K562 (cell line): ENCODE data around the gene BGLAP. TPM values are rescaled to one million over a fixed set of nuclear protein-coding genes. Genes with fewer than 3 reads are reported as not detected.
A peak's percentile ranks its signal among the peaks of the same experiment; 100 is the strongest.

Experiments used
- ATAC-seq: fragments of 200-7000 bp; cut with Tn5 transposase; 3 replicates; pipeline ENCODE4 v1.9.1; 2020; ENCODE audit warnings: moderate library complexity
- BruUV-seq: library from RNA; stranded (reverse); fragments of 400-500 nt; replicated peaks from 2 replicates; lab custom pipeline; 2021; lab: Mats Ljungman, UMichigan
- CTCF ChIA-PET: fragments of 300-600 bp; formaldehyde crosslinking; extraction: SDS; loops from one replicate; lab custom pipeline; 2021; ENCODE audit warnings: low intra/inter-chr PET ratio; lab: Yijun Ruan, JAX
- POLR2A ChIA-PET: fragments of 300-600, 350-650 bp; sonication (Branson Sonifier 250); formaldehyde crosslinking; extraction: SDS; loops from one replicate; lab custom pipeline; 2021; ENCODE audit warnings: antibody characterized with exemption, inconsistent platforms; lab: Yijun Ruan, JAX
- DNase-seq, 4 experiments: peaks; one replicate each; pipeline versions ENCODE4 v3.0.0 to v3.0.0-alpha.2; 2011 to 2018; ENCODE audit warnings: low spot score in 3 of 4, mixed read lengths in 3 of 4; ENCODE audit errors: extremely low read depth in 1 of 4
- FAIRE-seq: peaks from 2 replicates; lab custom pipeline; 2011; peaks lifted over from hg19 to GRCh38; lab: Jason Lieb, UNC
- H2AFZ ChIP-seq: 2 replicates; pipeline ENCODE4 v1.6.0; 2011; ENCODE audit warnings: low read depth, low read length, control low read depth, inconsistent platforms
- H3K27ac ChIP-seq: fragments of 200-600 bp; 3 replicates; pipeline ENCODE4 v1.8.0; 2011; ENCODE audit warnings: low read depth, mild to moderate bottlenecking, control low read depth, inconsistent platforms, low read length, moderate library complexity, mixed read lengths; ENCODE audit errors: extremely low read depth
- H3K27me3 ChIP-seq, 2 experiments: fragments of 300-600 bp in 1 of 2; 2 replicates in 1 of 2; 3 replicates in 1 of 2; pipeline versions ENCODE4 v1.6.0 to v1.8.0; 2011; ENCODE audit warnings: inconsistent platforms in 2 of 2, low read length in 2 of 2, mild to moderate bottlenecking in 1 of 2, mixed read lengths in 1 of 2, moderate library complexity in 1 of 2; ENCODE audit not compliant: control insufficient read depth in 2 of 2, insufficient read depth in 2 of 2
- H3K36me3 ChIP-seq: fragments of 300-600 bp; 3 replicates; pipeline ENCODE4 v1.8.0; 2011; ENCODE audit warnings: mild to moderate bottlenecking, low read length, inconsistent platforms; ENCODE audit not compliant: control insufficient read depth, insufficient read depth
- H3K4me1 ChIP-seq, 2 experiments: fragments of 200-600 bp in 1 of 2; replicated peaks in 1 of 2; 2 replicates in 1 of 2; 3 replicates in 1 of 2; pipeline versions ENCODE4 v1.5.1 to v1.8.0; 2011; ENCODE audit warnings: inconsistent platforms in 2 of 2, low read length in 2 of 2, mild to moderate bottlenecking in 1 of 2, mixed read lengths in 1 of 2, moderate library complexity in 1 of 2; ENCODE audit not compliant: control insufficient read depth in 2 of 2, insufficient read depth in 2 of 2
- H3K4me2 ChIP-seq: 2 replicates; pipeline ENCODE4 v1.6.1; 2011; ENCODE audit warnings: low read length, control low read depth, inconsistent platforms, mixed read lengths; ENCODE audit not compliant: insufficient read depth
- H3K4me3 ChIP-seq: fragments of 200-600 bp; sonication (generic), shearing (Covaris generic); 2 replicates; pipeline ENCODE4 v1.5.1; 2016; ENCODE audit warnings: control low read depth, inconsistent platforms
- H3K79me2 ChIP-seq: fragments of 200-600 bp; 3 replicates; pipeline ENCODE4 v1.8.0; 2011; ENCODE audit warnings: low read length, inconsistent platforms; ENCODE audit not compliant: control insufficient read depth, insufficient read depth
- H3K9ac ChIP-seq, 2 experiments: 2 replicates each; pipeline versions ENCODE4 v1.6.0 to v1.6.1; 2011; ENCODE audit warnings: low read depth in 2 of 2, low read length in 2 of 2, control low read depth in 1 of 2, inconsistent platforms in 1 of 2, mild to moderate bottlenecking in 1 of 2, mixed read lengths in 1 of 2; ENCODE audit not compliant: insufficient read depth in 1 of 2
- H3K9me1 ChIP-seq: one replicate; pipeline ENCODE4 v1.6.0; 2011; ENCODE audit warnings: inconsistent platforms, mild to moderate bottlenecking, low read length, moderate library complexity; ENCODE audit not compliant: control insufficient read depth, insufficient read depth
- H3K9me3 ChIP-seq: replicated peaks from 2 replicates; pipeline ENCODE4 v1.5.1; 2011; ENCODE audit warnings: low read depth, low read length, inconsistent platforms; ENCODE audit not compliant: control insufficient read depth, insufficient read depth
- H4K20me1 ChIP-seq: replicated peaks from 2 replicates; pipeline ENCODE4 v1.6.1; 2011; ENCODE audit warnings: low read length, inconsistent platforms, mixed read lengths; ENCODE audit not compliant: control insufficient read depth, insufficient read depth
- PML ChIP-seq: IDR thresholded peaks from 2 replicates; pipeline ENCODE4 v1.6.1; 2012; ENCODE audit warnings: low read length, inconsistent platforms
- ZNF239 ChIP-seq: fragments of 250-450 bp; sonication (Bioruptor Pico); IDR thresholded peaks from 2 replicates; pipeline ENCODE4 v1.4.0; 2020; ENCODE audit warnings: mild to moderate bottlenecking
- WGBS: fragments of 100-300 bp; shearing (Covaris generic); methylation state at CpG from one replicate; pipeline ENCODE4 v1.1.6; 2016; ENCODE audit warnings: low coverage, mixed read lengths; ENCODE audit not compliant: insufficient coverage; ENCODE audit errors: missing lambda C conversion rate; 5-methylcytosine and 5-hydroxymethylcytosine counted together
- in situ Hi-C: fragments of 300-500 bp; cut with MboI; formaldehyde crosslinking; loops from 4 replicates; pipeline ENCODE4 v1.15.0; 2018; ENCODE audit warnings: inconsistent platforms, mixed read lengths
- intact Hi-C: fragments of 100-400 bp; cut with micrococcal nuclease; formaldehyde crosslinking; loops from 2 replicates; pipeline ENCODE4 v1.14.2; 2022
- polyA plus RNA-seq, 8 experiments: library from polyadenylated mRNA; depleted of rRNA in 4 of 8; stranded (reverse) in 5 of 8; unstranded in 3 of 8; fragments of >200 nt; fragmentation: Nextera tagmentation in 2 of 8; fragmentation: Illumina TruSeq in 1 of 8; extraction: Ambion mirVana in 2 of 8; extraction: Trizol in 1 of 8; gene quantifications; 2 replicates each; pipeline versions ENCODE4 v1.2.1 to v1.2.3, GENCODE V29; 2011 to 2014; ENCODE audit warnings: inconsistent platforms in 1 of 8, missing spikeins in 1 of 8
- total RNA-seq, 7 experiments: library from RNA; depleted of rRNA in 6 of 7; stranded (reverse); fragments of >200 nt in 6 of 7; fragmentation: Illumina TruSeq in 2 of 7; extraction: Trizol in 2 of 7; gene quantifications; 2 replicates each; pipeline versions ENCODE4 v1.2.1 to v1.2.3, GENCODE V29; 2011 to 2021; ENCODE audit warnings: low replicate concordance in 1 of 7
- TF ChIP-seq, protein P1 (sequence below): fragments of 200-400 bp; formaldehyde crosslinking; IDR thresholded peaks from 2 replicates; pipeline ENCODE4 v1.6.1; 2017; ENCODE audit warnings: mild to moderate bottlenecking, low read depth, low read length, moderate library complexity

Gene BGLAP
- total and polyA plus RNA-seq, 9 of the 15 experiments (the other 6 are each of a cell fraction or from before 2014, with no cell fraction given) = 0.15 to 1.4 (median 0.28) TPM; not detected in 3

DNA sequence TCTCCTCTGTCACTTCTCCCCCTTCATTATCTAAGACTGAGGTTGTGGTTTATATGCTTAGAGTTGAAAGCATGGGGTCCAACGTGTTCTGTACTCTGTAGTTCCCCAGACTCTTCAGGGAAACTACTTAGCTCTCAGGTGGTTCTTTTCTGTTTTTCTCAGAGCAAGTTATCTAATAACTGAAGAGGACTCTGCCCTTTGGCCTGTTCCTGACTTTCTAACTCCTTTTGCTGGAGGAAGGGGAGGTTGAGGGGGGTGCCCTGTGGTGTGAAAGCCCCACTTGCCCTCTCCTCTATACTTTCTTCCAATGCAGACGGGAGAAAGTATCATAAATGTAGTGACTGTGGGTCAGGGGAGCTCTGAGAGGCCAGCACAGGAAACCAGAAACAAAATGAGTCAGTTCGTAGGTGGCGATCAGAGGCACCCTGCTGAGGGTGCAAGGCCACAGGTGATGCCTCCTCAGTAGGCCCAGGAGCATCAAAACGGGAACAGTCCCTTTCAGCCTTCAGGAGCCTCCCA is 43.1 kb upstream of the BGLAP start:
- no peak overlapping the region for H3K4me2 ChIP-seq
- no peak overlapping the region for H2AFZ ChIP-seq
- FAIRE-seq (no peak), DNase-seq (peak in 1 of 4 experiments; percentile 4), ATAC-seq (no peak)
- POLR2A ChIA-PET = interaction anchor here (0.9 to 9.2 kb wide), 3 partner anchors 12 to 44 kb away, joined by 3 to 62 read pairs (median 21); partner anchors contain the start of gene PMF1
- H3K4me1 ChIP-seq = peaks cover 5 to 6% of the 10 kb centered on the region in 2 experiments; a peak in 4 of 5 replicates
- no TSS peak for BruUV-seq
- H3K9me1 ChIP-seq = no peaks in the 10 kb centered on the region
- peaks cover 58% of the 10 kb centered on the region for H3K36me3 ChIP-seq
- H3K9ac ChIP-seq = no peak overlapping the region
- H3K27me3 ChIP-seq = no peaks in the 10 kb centered on the region
- no peak overlapping the region for H3K4me3 ChIP-seq
- in situ Hi-C loops = no loop called here
- peaks cover 4% of the 10 kb centered on the region; the same call in 1 of the 2 replicates for H4K20me1 ChIP-seq
- TF ChIP-seq, protein P1, sequence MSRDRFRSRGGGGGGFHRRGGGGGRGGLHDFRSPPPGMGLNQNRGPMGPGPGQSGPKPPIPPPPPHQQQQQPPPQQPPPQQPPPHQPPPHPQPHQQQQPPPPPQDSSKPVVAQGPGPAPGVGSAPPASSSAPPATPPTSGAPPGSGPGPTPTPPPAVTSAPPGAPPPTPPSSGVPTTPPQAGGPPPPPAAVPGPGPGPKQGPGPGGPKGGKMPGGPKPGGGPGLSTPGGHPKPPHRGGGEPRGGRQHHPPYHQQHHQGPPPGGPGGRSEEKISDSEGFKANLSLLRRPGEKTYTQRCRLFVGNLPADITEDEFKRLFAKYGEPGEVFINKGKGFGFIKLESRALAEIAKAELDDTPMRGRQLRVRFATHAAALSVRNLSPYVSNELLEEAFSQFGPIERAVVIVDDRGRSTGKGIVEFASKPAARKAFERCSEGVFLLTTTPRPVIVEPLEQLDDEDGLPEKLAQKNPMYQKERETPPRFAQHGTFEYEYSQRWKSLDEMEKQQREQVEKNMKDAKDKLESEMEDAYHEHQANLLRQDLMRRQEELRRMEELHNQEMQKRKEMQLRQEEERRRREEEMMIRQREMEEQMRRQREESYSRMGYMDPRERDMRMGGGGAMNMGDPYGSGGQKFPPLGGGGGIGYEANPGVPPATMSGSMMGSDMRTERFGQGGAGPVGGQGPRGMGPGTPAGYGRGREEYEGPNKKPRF = no peak
- TF ChIP-seq PML (no peak), ZNF239 (CRISPR knock-in tag) (no peak)
- TF ChIP-seq, all 486 proteins: peak for 0
- CTCF ChIA-PET = no interaction called here
- intact Hi-C loops = no loop called here
- Histone ChIP-seq H3K79me2 (peaks cover 49% of the 10 kb centered on the region), H3K9me3 (no peaks in the 10 kb centered on the region), H3K27ac (no peak overlapping the region)
- WGBS = 40% methylated on average over 5 of the region's 5 CpGs
